ENCODE data around the gene RAE1.

DNA sequence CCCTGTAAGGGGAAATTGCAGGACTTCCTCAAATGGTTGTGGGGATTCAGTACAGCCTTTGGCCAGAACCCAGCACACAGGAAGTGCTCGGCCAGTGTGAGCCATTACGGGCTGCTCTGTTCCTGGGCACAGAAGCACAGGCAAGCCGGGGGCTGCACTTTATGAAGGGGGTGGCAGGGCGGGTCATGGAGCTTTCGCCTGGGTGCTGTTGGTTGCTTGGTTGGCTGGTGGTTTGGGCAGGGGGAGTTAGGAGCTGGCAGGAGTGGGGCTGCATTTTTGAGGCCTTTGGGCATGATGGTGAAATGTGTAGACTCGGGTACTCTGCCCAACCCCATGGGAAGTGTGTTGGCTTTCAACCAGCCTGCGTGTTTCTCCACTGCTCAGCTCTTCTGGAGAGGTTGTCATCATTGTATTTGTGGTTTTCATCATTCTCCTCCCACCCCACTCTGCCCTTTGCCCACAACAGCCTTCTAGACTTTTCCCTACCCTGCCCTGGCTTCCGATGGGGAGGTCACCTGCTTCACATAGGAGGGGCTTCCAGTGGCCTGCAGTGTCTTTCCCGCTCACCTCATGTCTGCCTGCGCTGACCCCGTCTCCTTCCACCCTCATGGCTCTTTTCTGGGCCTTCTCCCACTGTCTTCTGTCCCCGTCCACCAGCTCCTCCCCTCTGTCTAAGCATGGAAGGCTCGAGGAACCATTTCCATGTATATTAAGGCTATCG, 24.0 kb downstream of the RAE1 start:
- TF ChIP-seq CTCF (conservative IDR thresholded peaks at IDR 0.05; ENCODE audit: low read depth, low read length) (no peak), EZH2 (IDR thresholded peaks at IDR 0.05; ENCODE audit: low read length, unreplicated experiment) (no peak)

Data from PC-3 (cell line).